Neural cell (in vitro differentiated cells): Measurements from ENCODE around the gene ABI3BP. TPM values are rescaled to one million over a fixed set of nuclear protein-coding genes. Genes with fewer than 3 reads are reported as not detected.

Experiments used
- H2AFZ ChIP-seq: fragments of 200-600, 300-800 bp; sonication (generic), shearing (Covaris generic); 2 replicates; pipeline ENCODE4 v1.6.0; 2014; ENCODE audit warnings: low read depth, mild to moderate bottlenecking, antibody characterized with exemption, low read length, moderate library complexity
- H3F3A ChIP-seq: fragments of 200-600 bp; shearing (Covaris generic); 2 replicates; pipeline ENCODE4 v1.6.1; 2016; ENCODE audit warnings: mild to moderate bottlenecking, moderate library complexity, mixed read lengths, antibody characterized with exemption, low read length; ENCODE audit not compliant: insufficient read depth, poor library complexity, severe bottlenecking
- H3K27ac ChIP-seq: fragments of 200-600, 300-800 bp; sonication (generic), shearing (Covaris generic); 2 replicates; pipeline ENCODE4 v1.5.1; 2014; ENCODE audit warnings: mild to moderate bottlenecking, low read length, moderate library complexity
- H3K27me3 ChIP-seq: fragments of 300-800, 200-600 bp; sonication (generic), shearing (Covaris generic); 2 replicates; pipeline ENCODE4 v1.6.0; 2014; ENCODE audit warnings: mild to moderate bottlenecking, low read depth, low read length, moderate library complexity; ENCODE audit not compliant: insufficient read depth
- H3K36me3 ChIP-seq: fragments of 300-800, 200-600 bp; sonication (generic), shearing (Covaris generic); 2 replicates; pipeline ENCODE4 v1.5.1; 2014; ENCODE audit warnings: mild to moderate bottlenecking, antibody characterized with exemption, low read length, moderate library complexity; ENCODE audit not compliant: insufficient read depth
- H3K4me2 ChIP-seq: fragments of 300-800, 200-600 bp; sonication (generic), shearing (Covaris generic); 2 replicates; pipeline ENCODE4 v1.6.0; 2014; ENCODE audit warnings: mild to moderate bottlenecking, low read length
- H3K4me3 ChIP-seq: fragments of 300-800, 200-600 bp; sonication (generic), shearing (Covaris generic); 2 replicates; pipeline ENCODE4 v1.5.1; 2014; ENCODE audit warnings: mild to moderate bottlenecking, low read length, moderate library complexity
- H3K79me2 ChIP-seq: fragments of 200-600 bp; shearing (Covaris generic); replicated peaks from 2 replicates; pipeline ENCODE4 v1.6.0; 2014; ENCODE audit warnings: mild to moderate bottlenecking, low read length, moderate library complexity; ENCODE audit not compliant: insufficient read depth
- H3K9ac ChIP-seq: fragments of 300-800, 200-600 bp; sonication (generic), shearing (Covaris generic); 2 replicates; pipeline ENCODE4 v1.6.1; 2016; ENCODE audit warnings: mild to moderate bottlenecking, low read length, mixed read lengths
- H3K9me2 ChIP-seq: fragments of 200-600 bp; shearing (Covaris generic); 2 replicates; pipeline ENCODE4 v1.6.1; 2016; ENCODE audit warnings: mild to moderate bottlenecking, low read length, mixed read lengths; ENCODE audit not compliant: insufficient read depth
- H3K9me3 ChIP-seq: fragments of 200-600, 300-800 bp; sonication (generic), shearing (Covaris generic); 2 replicates; pipeline ENCODE4 v1.6.1; 2016; ENCODE audit warnings: mild to moderate bottlenecking, mixed run types, low read length, moderate library complexity, mixed read lengths
- H4K20me1 ChIP-seq: fragments of 200-600 bp; shearing (Covaris generic); 2 replicates; pipeline ENCODE4 v1.6.1; 2016; ENCODE audit warnings: mild to moderate bottlenecking, mixed run types; ENCODE audit not compliant: insufficient read depth
- EP300 ChIP-seq: fragments of 450-650 bp; conservative IDR thresholded peaks from 2 replicates; pipeline ENCODE4 v1.6.1; 2014; ENCODE audit warnings: antibody characterized with exemption, mild to moderate bottlenecking, moderate library complexity; ENCODE audit not compliant: poor library complexity, severe bottlenecking
- EZH2 ChIP-seq: fragments of 200-600, 300-800 bp; shearing (Covaris generic), sonication (generic); IDR thresholded peaks from 2 replicates; pipeline ENCODE4 v1.6.1; 2014; ENCODE audit warnings: antibody characterized with exemption, low read length, borderline replicate concordance, mild to moderate bottlenecking; ENCODE audit not compliant: insufficient read depth, poor library complexity, severe bottlenecking
- MXI1 ChIP-seq: fragments of 450-650 bp; conservative IDR thresholded peaks from 2 replicates; pipeline ENCODE4 v1.6.1; 2014; ENCODE audit warnings: antibody characterized with exemption, mild to moderate bottlenecking; ENCODE audit not compliant: poor library complexity, severe bottlenecking
- POLR2AphosphoS5 ChIP-seq: IDR thresholded peaks from 2 replicates; pipeline ENCODE4 v1.6.1; 2012
- RAD21 ChIP-seq: fragments of 450-650 bp; conservative IDR thresholded peaks from 2 replicates; pipeline ENCODE4 v1.6.1; 2014; ENCODE audit warnings: antibody characterized with exemption, mild to moderate bottlenecking, moderate library complexity
- SMC3 ChIP-seq: fragments of 450-650 bp; conservative IDR thresholded peaks from 2 replicates; pipeline ENCODE4 v1.6.1; 2014; ENCODE audit warnings: antibody characterized with exemption, mild to moderate bottlenecking, moderate library complexity; ENCODE audit not compliant: poor library complexity
- TAF1 ChIP-seq: IDR thresholded peaks from 2 replicates; pipeline ENCODE4 v1.6.1; 2012; ENCODE audit warnings: low read depth
- polyA plus RNA-seq: library from polyadenylated mRNA; depleted of rRNA; stranded (reverse); fragments of >200 nt; gene quantifications from 2 replicates; pipeline ENCODE4 v1.2.3, GENCODE V29; 2014
- TF ChIP-seq, protein P1 (sequence below): IDR thresholded peaks from 2 replicates; pipeline ENCODE4 v1.6.1; 2012; ENCODE audit warnings: borderline replicate concordance
- TF ChIP-seq, protein P2 (sequence below): fragments of 450-650 bp; IDR thresholded peaks from 2 replicates; pipeline ENCODE4 v1.5.1; 2014; ENCODE audit warnings: antibody characterized with exemption, mild to moderate bottlenecking, moderate library complexity; ENCODE audit not compliant: poor library complexity, severe bottlenecking

Gene ABI3BP
- polyA plus RNA-seq, 1 donor from 2014 or later: not detected

GRCh38 chr3:101026244-101026643, 33.0 kb upstream of the ABI3BP start:
- Histone ChIP-seq H3K4me2 (no peak overlapping the region), H2AFZ (no peak overlapping the region), H3F3A (no peaks in the 10 kb centered on the region), H3K36me3 (no peaks in the 10 kb centered on the region), H3K9me2 (no peaks in the 10 kb centered on the region), H3K4me3 (no peak overlapping the region), H3K79me2 (no peaks in the 10 kb centered on the region), H3K9ac (no peak overlapping the region), H3K27me3 (no peaks in the 10 kb centered on the region), H3K27ac (no peak overlapping the region), H4K20me1 (no peaks in the 10 kb centered on the region), H3K9me3 (no peaks in the 10 kb centered on the region)
- no peak for TF ChIP-seq EZH2
- TF ChIP-seq TAF1: no peak
- TF ChIP-seq, protein P1, sequence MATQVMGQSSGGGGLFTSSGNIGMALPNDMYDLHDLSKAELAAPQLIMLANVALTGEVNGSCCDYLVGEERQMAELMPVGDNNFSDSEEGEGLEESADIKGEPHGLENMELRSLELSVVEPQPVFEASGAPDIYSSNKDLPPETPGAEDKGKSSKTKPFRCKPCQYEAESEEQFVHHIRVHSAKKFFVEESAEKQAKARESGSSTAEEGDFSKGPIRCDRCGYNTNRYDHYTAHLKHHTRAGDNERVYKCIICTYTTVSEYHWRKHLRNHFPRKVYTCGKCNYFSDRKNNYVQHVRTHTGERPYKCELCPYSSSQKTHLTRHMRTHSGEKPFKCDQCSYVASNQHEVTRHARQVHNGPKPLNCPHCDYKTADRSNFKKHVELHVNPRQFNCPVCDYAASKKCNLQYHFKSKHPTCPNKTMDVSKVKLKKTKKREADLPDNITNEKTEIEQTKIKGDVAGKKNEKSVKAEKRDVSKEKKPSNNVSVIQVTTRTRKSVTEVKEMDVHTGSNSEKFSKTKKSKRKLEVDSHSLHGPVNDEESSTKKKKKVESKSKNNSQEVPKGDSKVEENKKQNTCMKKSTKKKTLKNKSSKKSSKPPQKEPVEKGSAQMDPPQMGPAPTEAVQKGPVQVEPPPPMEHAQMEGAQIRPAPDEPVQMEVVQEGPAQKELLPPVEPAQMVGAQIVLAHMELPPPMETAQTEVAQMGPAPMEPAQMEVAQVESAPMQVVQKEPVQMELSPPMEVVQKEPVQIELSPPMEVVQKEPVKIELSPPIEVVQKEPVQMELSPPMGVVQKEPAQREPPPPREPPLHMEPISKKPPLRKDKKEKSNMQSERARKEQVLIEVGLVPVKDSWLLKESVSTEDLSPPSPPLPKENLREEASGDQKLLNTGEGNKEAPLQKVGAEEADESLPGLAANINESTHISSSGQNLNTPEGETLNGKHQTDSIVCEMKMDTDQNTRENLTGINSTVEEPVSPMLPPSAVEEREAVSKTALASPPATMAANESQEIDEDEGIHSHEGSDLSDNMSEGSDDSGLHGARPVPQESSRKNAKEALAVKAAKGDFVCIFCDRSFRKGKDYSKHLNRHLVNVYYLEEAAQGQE: no peak
- no peak for TF ChIP-seq EP300
- no peak for TF ChIP-seq MXI1
- no peak for TF ChIP-seq POLR2AphosphoS5
- TF ChIP-seq RAD21: no peak
- TF ChIP-seq SMC3: no peak
- TF ChIP-seq, protein P2, sequence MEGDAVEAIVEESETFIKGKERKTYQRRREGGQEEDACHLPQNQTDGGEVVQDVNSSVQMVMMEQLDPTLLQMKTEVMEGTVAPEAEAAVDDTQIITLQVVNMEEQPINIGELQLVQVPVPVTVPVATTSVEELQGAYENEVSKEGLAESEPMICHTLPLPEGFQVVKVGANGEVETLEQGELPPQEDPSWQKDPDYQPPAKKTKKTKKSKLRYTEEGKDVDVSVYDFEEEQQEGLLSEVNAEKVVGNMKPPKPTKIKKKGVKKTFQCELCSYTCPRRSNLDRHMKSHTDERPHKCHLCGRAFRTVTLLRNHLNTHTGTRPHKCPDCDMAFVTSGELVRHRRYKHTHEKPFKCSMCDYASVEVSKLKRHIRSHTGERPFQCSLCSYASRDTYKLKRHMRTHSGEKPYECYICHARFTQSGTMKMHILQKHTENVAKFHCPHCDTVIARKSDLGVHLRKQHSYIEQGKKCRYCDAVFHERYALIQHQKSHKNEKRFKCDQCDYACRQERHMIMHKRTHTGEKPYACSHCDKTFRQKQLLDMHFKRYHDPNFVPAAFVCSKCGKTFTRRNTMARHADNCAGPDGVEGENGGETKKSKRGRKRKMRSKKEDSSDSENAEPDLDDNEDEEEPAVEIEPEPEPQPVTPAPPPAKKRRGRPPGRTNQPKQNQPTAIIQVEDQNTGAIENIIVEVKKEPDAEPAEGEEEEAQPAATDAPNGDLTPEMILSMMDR: no peak

DNA sequence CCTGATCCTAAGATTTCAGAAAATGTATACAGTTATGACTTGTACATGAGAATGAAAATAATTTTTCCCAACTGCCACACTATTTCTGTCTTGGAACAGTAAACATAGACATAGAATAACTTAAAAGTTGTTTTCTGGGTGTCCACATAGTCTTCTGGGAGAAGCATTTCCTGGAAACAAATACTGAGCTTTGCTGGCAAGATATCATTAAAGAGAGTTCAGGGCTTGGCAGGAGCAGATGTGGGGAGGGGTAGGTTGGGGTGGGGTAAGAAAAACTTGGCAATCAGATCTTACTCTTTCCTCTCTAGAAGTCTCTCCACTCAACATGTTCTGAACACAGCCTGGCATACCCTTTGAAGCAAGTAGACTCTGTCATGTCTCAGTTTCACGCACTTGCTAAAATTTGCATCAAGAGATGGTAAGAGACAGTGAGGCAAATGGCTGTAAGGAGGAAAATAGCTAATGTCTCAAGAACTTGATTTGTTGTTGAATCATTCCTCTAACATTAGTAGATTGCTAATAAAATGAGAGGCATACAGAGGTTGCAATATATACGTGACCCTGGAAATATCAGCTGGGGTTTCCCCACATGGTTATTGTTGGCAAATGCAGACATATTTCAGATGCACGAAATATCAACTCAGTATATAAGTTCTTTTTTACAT, 27.3 kb upstream of the ABI3BP start:
- Histone ChIP-seq H3K27me3 (no peaks in the 10 kb centered on the region), H3K4me2 (no peak overlapping the region), H3K9ac (no peak overlapping the region), H2AFZ (no peak overlapping the region), H4K20me1 (no peaks in the 10 kb centered on the region), H3F3A (no peaks in the 10 kb centered on the region), H3K4me3 (no peak overlapping the region), H3K36me3 (no peaks in the 10 kb centered on the region), H3K79me2 (no peaks in the 10 kb centered on the region), H3K9me3 (no peaks in the 10 kb centered on the region), H3K27ac (no peak overlapping the region), H3K9me2 (no peaks in the 10 kb centered on the region)
- TF ChIP-seq, protein P1: no peak
- TF ChIP-seq EZH2 (no peak), RAD21 (no peak), TAF1 (no peak), MXI1 (no peak), SMC3 (no peak), EP300 (no peak), POLR2AphosphoS5 (no peak)
- TF ChIP-seq, protein P2: no peak
